ENCODE measurements around the gene TEP1.

TEP1 gene

GRCh38 chr14:20397511-20397910 lies 15.8 kb downstream of the TEP1 start:
- no peak for ATAC-seq (replicated peaks)
- Mint-ChIP-seq H3K27ac (no peak overlapping the region), H3K4me1 (ENCODE audit: low read depth in 2 of 2) (peaks cover 7 to 11% of the 10 kb centered on the region in 2 donors), H3K9me3 (no peaks in the 10 kb centered on the region), H3K4me3 (no peak overlapping the region), H3K27me3 (no peaks in the 10 kb centered on the region), H3K36me3 (ENCODE audit: insufficient read depth) (peaks cover 66% of the 10 kb centered on the region)
- no peak for DNase-seq

GRCh38 chr14:20391505-20391904 lies 21.8 kb downstream of the TEP1 start:
- ATAC-seq (replicated peaks) (no peak), DNase-seq (no peak)
- peaks cover 70% of the 10 kb centered on the region for H3K36me3 Mint-ChIP-seq (ENCODE audit: insufficient read depth)
- no peaks in the 10 kb centered on the region for H3K9me3 Mint-ChIP-seq
- no peaks in the 10 kb centered on the region for H3K27me3 Mint-ChIP-seq
- H3K27ac Mint-ChIP-seq, result no peak overlapping the region
- no peak overlapping the region for H3K4me3 Mint-ChIP-seq
- H3K4me1 Mint-ChIP-seq (ENCODE audit: low read depth in 2 of 2), result peaks cover 0 to 4% of the 10 kb centered on the region in 2 donors

- ATAC-seq (replicated peaks) (no peak), DNase-seq (no peak)
- no peaks in the 10 kb centered on the region for H3K9me3 Mint-ChIP-seq
- peaks cover 88% of the 10 kb centered on the region for H3K36me3 Mint-ChIP-seq (ENCODE audit: insufficient read depth)
- H3K4me1 Mint-ChIP-seq (ENCODE audit: low read depth in 2 of 2), result peaks cover 0 to 4% of the 10 kb centered on the region in 2 donors
- no peaks in the 10 kb centered on the region for H3K27me3 Mint-ChIP-seq
- peak overlapping the region in 1 of 2 donors; percentile 65 for H3K27ac Mint-ChIP-seq
- no peak overlapping the region for H3K4me3 Mint-ChIP-seq
Observed at GRCh38 chr14:20388159-20388558, 25.1 kb downstream of the TEP1 start.

- no peak overlapping the region for H3K4me3 Mint-ChIP-seq
- no peaks in the 10 kb centered on the region for H3K27me3 Mint-ChIP-seq
- peak overlapping the region in 1 of 2 donors; percentile 13 for H3K27ac Mint-ChIP-seq
- no peak for ATAC-seq (replicated peaks)
- no peak for DNase-seq
- peaks cover 0 to 4% of the 10 kb centered on the region in 2 donors for H3K4me1 Mint-ChIP-seq (ENCODE audit: low read depth in 2 of 2)
- H3K9me3 Mint-ChIP-seq, result no peaks in the 10 kb centered on the region
- peaks cover 85% of the 10 kb centered on the region for H3K36me3 Mint-ChIP-seq (ENCODE audit: insufficient read depth)
Observed at GRCh38 chr14:20387576-20387975, 25.7 kb downstream of the TEP1 start.

GRCh38 chr14:20386276-20386855 lies 26.9 kb downstream of the TEP1 start:
- DNase-seq (no peak), ATAC-seq (replicated peaks) (no peak)
- H3K4me3 Mint-ChIP-seq, result no peak overlapping the region
- H3K4me1 Mint-ChIP-seq (ENCODE audit: low read depth in 2 of 2), result peaks cover 0 to 4% of the 10 kb centered on the region in 2 donors
- no peak overlapping the region for H3K27ac Mint-ChIP-seq
- H3K9me3 Mint-ChIP-seq, result no peaks in the 10 kb centered on the region
- peaks cover 79% of the 10 kb centered on the region for H3K36me3 Mint-ChIP-seq (ENCODE audit: insufficient read depth)
- no peaks in the 10 kb centered on the region for H3K27me3 Mint-ChIP-seq

- peaks cover 0 to 8% of the 10 kb centered on the region in 2 donors for H3K4me1 Mint-ChIP-seq (ENCODE audit: low read depth in 2 of 2)
- DNase-seq, result no peak
- no peak for ATAC-seq (replicated peaks)
- no peak overlapping the region for H3K4me3 Mint-ChIP-seq
- peaks cover 77% of the 10 kb centered on the region for H3K36me3 Mint-ChIP-seq (ENCODE audit: insufficient read depth)
- peak overlapping the region in 1 of 2 donors; percentile 51 for H3K27ac Mint-ChIP-seq
- H3K27me3 Mint-ChIP-seq, result no peaks in the 10 kb centered on the region
- no peaks in the 10 kb centered on the region for H3K9me3 Mint-ChIP-seq
Observed at GRCh38 chr14:20384886-20385285, 28.4 kb downstream of the TEP1 start.

- Mint-ChIP-seq H3K36me3 (ENCODE audit: insufficient read depth) (peaks cover 77% of the 10 kb centered on the region), H3K27me3 (no peaks in the 10 kb centered on the region), H3K4me1 (ENCODE audit: low read depth in 2 of 2) (peaks cover 0 to 8% of the 10 kb centered on the region in 2 donors), H3K9me3 (no peaks in the 10 kb centered on the region), H3K4me3 (no peak overlapping the region), H3K27ac (peak overlapping the region in 1 of 2 donors; percentile 51)
- ATAC-seq (replicated peaks) (no peak), DNase-seq (no peak)
Observed at GRCh38 chr14:20384321-20384720, 29.0 kb downstream of the TEP1 start.

GRCh38 chr14:20383636-20384035 lies 29.7 kb downstream of the TEP1 start:
- DNase-seq (no peak), ATAC-seq (replicated peaks) (no peak)
- Mint-ChIP-seq H3K27me3 (no peaks in the 10 kb centered on the region), H3K9me3 (no peaks in the 10 kb centered on the region), H3K4me1 (ENCODE audit: low read depth in 2 of 2) (peaks cover 0 to 8% of the 10 kb centered on the region in 2 donors), H3K4me3 (no peak overlapping the region), H3K36me3 (ENCODE audit: insufficient read depth) (peaks cover 75% of the 10 kb centered on the region), H3K27ac (peak overlapping the region in 1 of 2 donors; percentile 59)

GRCh38 chr14:20383032-20383431 lies 30.3 kb downstream of the TEP1 start:
- no peak for DNase-seq
- Mint-ChIP-seq H3K36me3 (ENCODE audit: insufficient read depth) (peaks cover 75% of the 10 kb centered on the region), H3K4me3 (no peak overlapping the region), H3K27me3 (no peaks in the 10 kb centered on the region), H3K27ac (peak overlapping the region in 1 of 2 donors; percentile 59), H3K4me1 (ENCODE audit: low read depth in 2 of 2) (peaks cover 0 to 6% of the 10 kb centered on the region in 2 donors), H3K9me3 (no peaks in the 10 kb centered on the region)
- no peak for ATAC-seq (replicated peaks)

GRCh38 chr14:20382526-20382925 lies 30.8 kb downstream of the TEP1 start:
- peaks cover 72% of the 10 kb centered on the region for H3K36me3 Mint-ChIP-seq (ENCODE audit: insufficient read depth)
- peak overlapping the region; percentile 9 to 49 for H3K27ac Mint-ChIP-seq
- no peak for DNase-seq
- no peaks in the 10 kb centered on the region for H3K9me3 Mint-ChIP-seq
- peaks cover 0 to 4% of the 10 kb centered on the region in 2 donors for H3K4me1 Mint-ChIP-seq (ENCODE audit: low read depth in 2 of 2)
- ATAC-seq (replicated peaks), result no peak
- H3K27me3 Mint-ChIP-seq, result no peaks in the 10 kb centered on the region
- no peak overlapping the region for H3K4me3 Mint-ChIP-seq

- Mint-ChIP-seq H3K4me1 (ENCODE audit: low read depth in 2 of 2) (peaks cover 0 to 4% of the 10 kb centered on the region in 2 donors), H3K27me3 (no peaks in the 10 kb centered on the region), H3K27ac (peak overlapping the region in 1 of 2 donors; percentile 2), H3K4me3 (no peak overlapping the region), H3K36me3 (ENCODE audit: insufficient read depth) (peaks cover 71% of the 10 kb centered on the region), H3K9me3 (no peaks in the 10 kb centered on the region)
- no peak for ATAC-seq (replicated peaks)
- DNase-seq, result no peak
Observed at GRCh38 chr14:20381341-20381740, 32.0 kb downstream of the TEP1 start.

GRCh38 chr14:20380681-20381080 lies 32.6 kb downstream of the TEP1 start:
- no peak for ATAC-seq (replicated peaks)
- Mint-ChIP-seq H3K36me3 (ENCODE audit: insufficient read depth) (peaks cover 71% of the 10 kb centered on the region), H3K4me1 (ENCODE audit: low read depth in 2 of 2) (peaks cover 0 to 4% of the 10 kb centered on the region in 2 donors), H3K4me3 (no peak overlapping the region), H3K27me3 (no peaks in the 10 kb centered on the region), H3K9me3 (no peaks in the 10 kb centered on the region), H3K27ac (peak overlapping the region; percentile 2 to 56)
- no peak for DNase-seq

GRCh38 chr14:20379743-20380142 lies 33.6 kb downstream of the TEP1 start:
- peak overlapping the region in 1 of 2 donors; percentile 68 for H3K27ac Mint-ChIP-seq
- DNase-seq, result no peak
- peaks cover 73% of the 10 kb centered on the region for H3K36me3 Mint-ChIP-seq (ENCODE audit: insufficient read depth)
- peaks cover 0 to 4% of the 10 kb centered on the region in 2 donors for H3K4me1 Mint-ChIP-seq (ENCODE audit: low read depth in 2 of 2)
- no peaks in the 10 kb centered on the region for H3K27me3 Mint-ChIP-seq
- H3K9me3 Mint-ChIP-seq, result no peaks in the 10 kb centered on the region
- no peak for ATAC-seq (replicated peaks)
- no peak overlapping the region for H3K4me3 Mint-ChIP-seq

GRCh38 chr14:20377171-20377570 lies 36.1 kb downstream of the TEP1 start:
- DNase-seq, result no peak
- Mint-ChIP-seq H3K27ac (peak overlapping the region in 1 of 2 donors; percentile 53), H3K9me3 (no peaks in the 10 kb centered on the region)

More at GRCh38 chr14:20377171-20377570, 36.1 kb downstream of the TEP1 start:
- H3K4me3 Mint-ChIP-seq, result no peak overlapping the region
- H3K4me1 Mint-ChIP-seq (ENCODE audit: low read depth in 2 of 2), result peaks cover 0 to 4% of the 10 kb centered on the region in 2 donors
- peaks cover 76% of the 10 kb centered on the region for H3K36me3 Mint-ChIP-seq (ENCODE audit: insufficient read depth)
- no peaks in the 10 kb centered on the region for H3K27me3 Mint-ChIP-seq
- no peak for ATAC-seq (replicated peaks)
